OCI-LY7 (cell line): ENCODE measurements around the gene ARMC7.

Experiments used
- CTCF ChIP-seq: fragments of 200-600 bp; sonication (generic); conservative IDR thresholded peaks from 2 replicates; pipeline ENCODE4 v1.5.1; 2014; ENCODE audit warnings: mild to moderate bottlenecking, antibody characterized with exemption, low read length, moderate library complexity, mixed read lengths
- EZH2phosphoT487 ChIP-seq: fragments of 200-600 bp; sonication (generic); IDR thresholded peaks from 2 replicates; pipeline ENCODE4 v1.6.1; 2018; ENCODE audit warnings: low read depth, borderline replicate concordance, mild to moderate bottlenecking, mixed run types, antibody characterized with exemption, low read length, moderate library complexity, mixed read lengths

GRCh38 chr17:75103601-75104554 is 5.9 kb upstream of the ARMC7 start:
- no peak for TF ChIP-seq CTCF
- no peak for TF ChIP-seq EZH2phosphoT487
